HL-60 (cell line): ENCODE measurements around the gene EPHX1.

ENCODE experiments used
- DNase-seq, 2 experiments: peaks; one replicate each; pipeline ENCODE4 v3.0.0-alpha.2; 2010 to 2020; ENCODE audit warnings: low read depth in 1 of 2, low spot score in 1 of 2
- H3K27ac ChIP-seq: fragments of 250-450 bp; sonication (Bioruptor Pico); replicated peaks from 2 replicates; pipeline ENCODE4 v1.5.1; 2020; ENCODE audit warnings: mild to moderate bottlenecking, moderate library complexity
- H3K27me3 ChIP-seq: fragments of 250-450 bp; sonication (Bioruptor Pico); 2 replicates; pipeline ENCODE4 v1.5.1; 2021; ENCODE audit warnings: mild to moderate bottlenecking, moderate library complexity; ENCODE audit not compliant: insufficient read depth, poor library complexity, severe bottlenecking
- H3K4me3 ChIP-seq: replicated peaks from 2 replicates; pipeline ENCODE4 v1.5.1; 2011; ENCODE audit warnings: mild to moderate bottlenecking, control low read depth, low read length; ENCODE audit not compliant: insufficient read depth
- CTCF ChIP-seq: IDR thresholded peaks from one replicate; pipeline ENCODE4 v1.5.1; 2011; ENCODE audit warnings: low read length, control low read depth, inconsistent platforms; ENCODE audit not compliant: insufficient read depth
- GABPA ChIP-seq: IDR thresholded peaks from 2 replicates; pipeline ENCODE4 v1.6.1; 2012; ENCODE audit warnings: low read depth
- POLR2AphosphoS5 ChIP-seq: IDR thresholded peaks from 2 replicates; pipeline ENCODE4 v1.6.1; 2012; ENCODE audit warnings: low read depth
- REST ChIP-seq: IDR thresholded peaks from 2 replicates; pipeline ENCODE4 v1.6.1; 2012; ENCODE audit warnings: low read depth; ENCODE audit not compliant: insufficient replicate concordance
- SPI1 ChIP-seq: IDR thresholded peaks from 2 replicates; pipeline ENCODE4 v1.6.1; 2012; ENCODE audit warnings: low read depth, mild to moderate bottlenecking, borderline replicate concordance

The EPHX1 gene

GRCh38 chr1:225828706-225829345 lies 18.9 kb downstream of the EPHX1 start:
- Histone ChIP-seq H3K4me3 (no peak overlapping the region), H3K27me3 (no peaks in the 10 kb centered on the region), H3K27ac (no peak overlapping the region)
- DNase-seq: no peak
- TF ChIP-seq REST: no peak
- TF ChIP-seq SPI1: no peak
- TF ChIP-seq CTCF: no peak
- no peak for TF ChIP-seq POLR2AphosphoS5
- TF ChIP-seq GABPA: no peak

GRCh38 chr1:225830841-225831240 lies 20.9 kb downstream of the EPHX1 start:
- H3K4me3 ChIP-seq: no peak overlapping the region
- H3K27ac ChIP-seq: no peak overlapping the region
- no peaks in the 10 kb centered on the region for H3K27me3 ChIP-seq
- DNase-seq: no peak
- TF ChIP-seq SPI1 (no peak), CTCF (no peak), GABPA (no peak), POLR2AphosphoS5 (no peak), REST (no peak)

- H3K27ac ChIP-seq: no peak overlapping the region
- no peak for TF ChIP-seq SPI1
- no peak for TF ChIP-seq POLR2AphosphoS5
- no peak for TF ChIP-seq CTCF
- no peak for TF ChIP-seq REST
- TF ChIP-seq GABPA: no peak
- H3K4me3 ChIP-seq: no peak overlapping the region
- H3K27me3 ChIP-seq: no peaks in the 10 kb centered on the region
- DNase-seq: no peak
Measured at GRCh38 chr1:225834417-225835329, 24.7 kb downstream of the EPHX1 start.
